Stomach (tissue), 4 donors: ENCODE data around the gene CREB1.

Source experiments
- CTCF ChIP-seq, 7 experiments: fragments of 450-650 bp in 4 of 7; fragments of 200-600 bp in 3 of 7; sonication (generic) in 3 of 7; IDR thresholded peaks; one replicate each; pipeline ENCODE4 v1.5.1; 2016 to 2019; ENCODE audit warnings: antibody characterized with exemption in 7 of 7, control low read depth in 2 of 7, mild to moderate bottlenecking in 1 of 7
- POLR2A ChIP-seq, 4 donors: fragments of 450-650 bp; IDR thresholded peaks; one replicate each; pipeline ENCODE4 v1.6.1; 2016; ENCODE audit warnings: antibody characterized with exemption in 4 of 4, control low read depth in 2 of 4, mild to moderate bottlenecking in 1 of 4, moderate library complexity in 1 of 4
- POLR2AphosphoS5 ChIP-seq, 3 donors: sonication (generic); formaldehyde crosslinking; IDR thresholded peaks; one replicate each; pipeline ENCODE4 v1.6.1; 2016; ENCODE audit warnings: antibody characterized with exemption in 3 of 3

- TF ChIP-seq CTCF (IDR thresholded peaks at IDR 0.05) (no peak), POLR2AphosphoS5 (IDR thresholded peaks at IDR 0.05) (no peak), POLR2A (IDR thresholded peaks at IDR 0.05) (no peak)
Measured at GRCh38 chr2:207640661-207641060, 110.9 kb downstream of the CREB1 start.
